B cell (primary cell): Measurements from ENCODE around the gene LMBRD1. TPM values are rescaled to one million over a fixed set of nuclear protein-coding genes. Genes with fewer than 3 reads are reported as not detected.

Experiments
- ATAC-seq: fragments of 200-7000 bp; cut with Tn5 transposase; one replicate; pipeline ENCODE4 v1.10.0; 2021; ENCODE audit warnings: low read depth, mild to moderate bottlenecking, moderate number of reproducible peaks, moderate library complexity
- CTCF ChIA-PET: fragments of 350-600 bp; sonication (Branson Sonifier 250); formaldehyde crosslinking; loops from one replicate; lab custom pipeline; 2021; ENCODE audit warnings: antibody characterized with exemption, inconsistent platforms; lab: Charles Lee
- POLR2A ChIA-PET: fragments of 350-600 bp; sonication (Branson Sonifier 250); formaldehyde crosslinking; loops from one replicate; lab custom pipeline; 2021; ENCODE audit warnings: antibody characterized with exemption; lab: Charles Lee
- DNase-seq: peaks from one replicate; pipeline ENCODE4 v3.0.0; 2013
- H2AFZ ChIP-seq: 2 replicates; pipeline ENCODE4 v1.6.1; 2012; ENCODE audit warnings: mild to moderate bottlenecking, low read depth, low read length; ENCODE audit not compliant: insufficient read depth, poor library complexity, severe bottlenecking
- H3K27ac ChIP-seq, 2 donors: 1 replicate in 1 of 2; 2 replicates in 1 of 2; pipeline ENCODE4 v1.5.1; 2012 to 2013; ENCODE audit warnings: low read length in 2 of 2, mild to moderate bottlenecking in 2 of 2, moderate library complexity in 1 of 2
- H3K27me3 ChIP-seq, 4 experiments: fragments of 200-600 bp in 1 of 4; sonication (generic) in 1 of 4; replicated peaks in 1 of 4; 1 replicate in 2 of 4; 2 replicates in 2 of 4; pipeline versions ENCODE4 v1.6.1 to v1.7.0; 2013 to 2016; ENCODE audit warnings: low read length in 3 of 4, mild to moderate bottlenecking in 2 of 4, mixed read lengths in 1 of 4, moderate library complexity in 1 of 4; ENCODE audit not compliant: insufficient read depth in 4 of 4, control insufficient read depth in 3 of 4; ENCODE audit errors: control extremely low read depth in 1 of 4
- H3K36me3 ChIP-seq, 2 experiments: replicated peaks in 1 of 2; 1 replicate in 1 of 2; 2 replicates in 1 of 2; pipeline versions ENCODE4 v1.6.1 to v1.7.1; 2013; ENCODE audit warnings: low read length in 1 of 2; ENCODE audit not compliant: insufficient read depth in 2 of 2, control insufficient read depth in 1 of 2; ENCODE audit errors: control extremely low read depth in 1 of 2, extremely low read depth in 1 of 2
- H3K4me1 ChIP-seq, 2 donors: fragments of 200-600 bp in 1 of 2; sonication (generic) in 1 of 2; 1 replicate in 1 of 2; 2 replicates in 1 of 2; pipeline versions ENCODE4 v1.5.1 to v1.6.1; 2013 to 2017; ENCODE audit warnings: low read length in 2 of 2; ENCODE audit not compliant: control insufficient read depth in 2 of 2, insufficient read depth in 2 of 2
- H3K4me2 ChIP-seq: replicated peaks from 2 replicates; pipeline ENCODE3; 2012; ENCODE audit warnings: mild to moderate bottlenecking, low read depth, low read length; ENCODE audit not compliant: poor library complexity, severe bottlenecking
- H3K4me3 ChIP-seq, 5 experiments: fragments of 200-600 bp in 1 of 5; sonication (generic) in 1 of 5; 1 replicate in 3 of 5; 2 replicates in 2 of 5; pipeline versions ENCODE4 v1.5.1 to v1.7.0; 2011 to 2016; ENCODE audit warnings: low read length in 4 of 5, mild to moderate bottlenecking in 4 of 5, low read depth in 2 of 5, control low read depth in 1 of 5, moderate library complexity in 1 of 5; ENCODE audit not compliant: insufficient read depth in 1 of 5; ENCODE audit errors: control extremely low read depth in 1 of 5, extremely low read depth in 1 of 5
- H3K79me2 ChIP-seq: fragments of 200-600 bp; sonication (generic); one replicate; pipeline ENCODE4 v1.6.0; 2016; ENCODE audit warnings: low read length; ENCODE audit not compliant: control insufficient read depth, insufficient read depth
- H3K9ac ChIP-seq: fragments of 200-600 bp; sonication (generic); 2 replicates; pipeline ENCODE4 v1.6.1; 2017; ENCODE audit warnings: mild to moderate bottlenecking, low read length, moderate library complexity
- H3K9me3 ChIP-seq, 3 donors: one replicate each; pipeline versions ENCODE4 v1.6.1 to v1.7.1; 2013; ENCODE audit warnings: low read length in 2 of 3; ENCODE audit not compliant: control insufficient read depth in 2 of 3, insufficient read depth in 1 of 3; ENCODE audit errors: control extremely low read depth in 1 of 3
- H4K20me1 ChIP-seq: 2 replicates; pipeline ENCODE4 v1.6.0; 2012; ENCODE audit warnings: mild to moderate bottlenecking, low read length; ENCODE audit not compliant: insufficient read depth, control insufficient read depth, poor library complexity, severe bottlenecking
- H3K27ac Mint-ChIP-seq: one replicate; pipeline ENCODE4 v1.8.0; 2021; ENCODE audit warnings: mixed read lengths
- H3K27me3 Mint-ChIP-seq: one replicate; pipeline ENCODE4 v1.8.0; 2021; ENCODE audit warnings: mixed read lengths
- H3K4me1 Mint-ChIP-seq: one replicate; pipeline ENCODE4 v1.8.0; 2021; ENCODE audit warnings: mixed read lengths
- H3K4me3 Mint-ChIP-seq: one replicate; pipeline ENCODE4 v1.8.0; 2021; ENCODE audit warnings: mixed read lengths
- H3K9me3 Mint-ChIP-seq: one replicate; pipeline ENCODE4 v1.8.0; 2022; ENCODE audit warnings: mixed read lengths; ENCODE audit not compliant: insufficient read depth
- CTCF ChIP-seq: fragments of 200-600 bp; IDR thresholded peaks from one replicate; pipeline ENCODE4 v1.8.0; 2022; ENCODE audit warnings: antibody characterized with exemption, mild to moderate bottlenecking
- EZH2 ChIP-seq: IDR thresholded peaks from 2 replicates; pipeline ENCODE4 v1.6.1; 2012; ENCODE audit warnings: borderline replicate concordance, low read depth, mild to moderate bottlenecking, moderate library complexity, low read length; ENCODE audit not compliant: insufficient read depth, poor library complexity, severe bottlenecking
- WGBS: methylation state at CpG from one replicate; pipeline ENCODE4 v1.1.5; 2013; ENCODE audit warnings: missing lambda C conversion rate; ENCODE audit not compliant: insufficient coverage; 5-methylcytosine and 5-hydroxymethylcytosine counted together
- intact Hi-C: fragments of 100-400 bp; cut with micrococcal nuclease; formaldehyde crosslinking; loops from one replicate; pipeline ENCODE4 v1.10.0; 2022
- polyA plus RNA-seq: library from polyadenylated mRNA; depleted of rRNA; stranded (reverse); fragments of >200 nt; gene quantifications from 2 replicates; pipeline ENCODE4 v1.2.3, GENCODE V29; 2012
- total RNA-seq, 2 donors: library from RNA; stranded (reverse); fragments of 120-200 nt in 1 of 2; gene quantifications; 1 replicate in 1 of 2; 2 replicates in 1 of 2; pipeline versions ENCODE4 v1.2.3 to v1.2.4, GENCODE V29; 2013 to 2022

The LMBRD1 gene
- total and polyA plus RNA-seq, 2 donors (not counting 1 experiment from before 2014, with no cell fraction given), result 33.7 to 99.0 TPM

- POLR2A ChIA-PET, result no interaction called here
- no peak for ATAC-seq
These were observed 97.2 kb downstream of the LMBRD1 start for GRCh38 chr6:69699655-69700054.

DNA sequence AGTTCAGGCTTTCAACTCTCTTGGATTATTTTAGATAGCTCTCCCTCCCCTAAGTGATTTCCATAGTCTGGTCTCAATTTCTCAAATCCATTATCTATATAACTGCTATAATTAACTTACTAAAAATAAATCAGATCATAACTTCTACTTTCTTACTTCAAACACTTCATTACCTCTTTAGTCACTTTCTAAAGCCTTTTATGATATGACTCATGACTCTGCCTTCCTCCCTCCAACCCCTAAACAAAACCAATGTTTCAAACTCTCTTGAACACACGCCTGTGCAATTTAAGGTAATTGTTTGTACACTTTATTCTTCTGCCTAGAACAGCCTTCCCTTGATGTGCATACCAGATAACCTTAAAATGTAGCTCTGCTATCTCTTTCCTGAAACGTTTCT, 100.5 kb downstream of the LMBRD1 start:
- Mint-ChIP-seq H3K4me3 (no peak overlapping the region), H3K9me3 (no peaks in the 10 kb centered on the region), H3K4me1 (no peaks in the 10 kb centered on the region), H3K27me3 (no peaks in the 10 kb centered on the region), H3K27ac (peak overlapping the region; percentile 8)
- no peaks in the 10 kb centered on the region for H3K4me1 ChIP-seq
- intact Hi-C loops, result loop anchor here (5.0 kb wide), 1 partner anchor 41 kb away; no protein-coding TSS in a partner anchor
- POLR2A ChIA-PET, result no interaction called here
- no peak overlapping the region for H3K4me3 ChIP-seq
- H3K9ac ChIP-seq, result no peak overlapping the region
- ATAC-seq (no peak), DNase-seq (no peak)
- H3K79me2 ChIP-seq, result no peaks in the 10 kb centered on the region
- H3K36me3 ChIP-seq, result peaks cover 18 to 59% of the 10 kb centered on the region in 2 experiments
- CTCF ChIA-PET, result no interaction called here
- H4K20me1 ChIP-seq, result no peaks in the 10 kb centered on the region
- 88% methylated on average over 2 of the region's 2 CpGs for WGBS
- no peak overlapping the region for H3K4me2 ChIP-seq
- no peak overlapping the region for H2AFZ ChIP-seq
- H3K27me3 ChIP-seq, result no peaks in the 10 kb centered on the region
- no peak overlapping the region for H3K27ac ChIP-seq
- no peaks in the 10 kb centered on the region for H3K9me3 ChIP-seq
- TF ChIP-seq EZH2, result no peak
- TF ChIP-seq CTCF, result no peak

More at GRCh38 chr6:69699655-69700054, 97.2 kb downstream of the LMBRD1 start:
- no peak overlapping the region for H3K27ac Mint-ChIP-seq
- Histone ChIP-seq H3K4me1 (no peaks in the 10 kb centered on the region), H4K20me1 (no peaks in the 10 kb centered on the region), H3K27ac (peak overlapping the region in 1 of 2 donors; percentile 1), H3K4me3 (no peak overlapping the region), H3K36me3 (peaks cover 18 to 58% of the 10 kb centered on the region in 2 experiments), H3K9me3 (no peaks in the 10 kb centered on the region), H3K27me3 (no peaks in the 10 kb centered on the region), H2AFZ (no peak overlapping the region), H3K9ac (no peak overlapping the region), H3K4me2 (no peak overlapping the region), H3K79me2 (no peaks in the 10 kb centered on the region)
- CTCF ChIA-PET, result no interaction called here
- no peaks in the 10 kb centered on the region for H3K4me1 Mint-ChIP-seq
- H3K9me3 Mint-ChIP-seq, result no peaks in the 10 kb centered on the region
- no peak overlapping the region for H3K4me3 Mint-ChIP-seq
- no peak for TF ChIP-seq CTCF
- no peak for TF ChIP-seq EZH2
- intact Hi-C loops, result loop anchor here (5.0 kb wide), 1 partner anchor 38 kb away; no protein-coding TSS in a partner anchor
- no peaks in the 10 kb centered on the region for H3K27me3 Mint-ChIP-seq
- no peak for DNase-seq
